ENCODE results near the gene SOX21.

The SOX21 gene

GRCh38 chr13:94674609-94675348 is 37.6 kb downstream of the SOX21 start:
- no peak for DNase-seq

GRCh38 chr13:94673851-94674250 is 38.5 kb downstream of the SOX21 start:
- no peak for DNase-seq

GRCh38 chr13:94672400-94672799 is 39.9 kb downstream of the SOX21 start:
- DNase-seq, result no peak

- no peak for DNase-seq
Observed at GRCh38 chr13:94667190-94667589, 45.2 kb downstream of the SOX21 start.

- DNase-seq, result no peak
Observed at GRCh38 chr13:94666065-94666464, 46.3 kb downstream of the SOX21 start.

GRCh38 chr13:94664889-94665288 is 47.5 kb downstream of the SOX21 start:
- no peak for DNase-seq

- DNase-seq, result no peak
Observed at GRCh38 chr13:94662274-94662945, 49.9 kb downstream of the SOX21 start.

- DNase-seq, result no peak
Observed at GRCh38 chr13:94661406-94661805, 50.9 kb downstream of the SOX21 start.

- no peak for DNase-seq
Observed at GRCh38 chr13:94660695-94661326, 51.5 kb downstream of the SOX21 start.
